CD14-positive monocyte (primary cell): ENCODE results near the gene PIGC. TPM values are rescaled to one million over a fixed set of nuclear protein-coding genes. Genes with fewer than 3 reads are reported as not detected.

Source experiments
- DNase-seq, 3 donors: peaks; one replicate each; pipeline ENCODE4 v3.0.0-alpha.2; 2011 to 2022
- H2AFZ ChIP-seq: 2 replicates; pipeline ENCODE4 v1.6.0; 2012; ENCODE audit warnings: mild to moderate bottlenecking, low read depth, low read length, inconsistent platforms; ENCODE audit not compliant: insufficient read depth, poor library complexity, severe bottlenecking
- H3K27ac ChIP-seq, 2 donors: 1 replicate in 1 of 2; 2 replicates in 1 of 2; pipeline ENCODE4 v1.5.1; 2012 to 2013; ENCODE audit warnings: low read length in 2 of 2, control low read depth in 1 of 2, inconsistent platforms in 1 of 2, low read depth in 1 of 2, mild to moderate bottlenecking in 1 of 2
- H3K27me3 ChIP-seq, 2 donors: one replicate each; pipeline versions ENCODE4 v1.6.0 to v1.6.1; 2011 to 2013; ENCODE audit warnings: low read length in 2 of 2; ENCODE audit not compliant: control insufficient read depth in 2 of 2, insufficient read depth in 2 of 2
- H3K36me3 ChIP-seq, 2 donors: replicated peaks in 1 of 2; 1 replicate in 1 of 2; 2 replicates in 1 of 2; pipeline versions ENCODE4 v1.5.1 to v1.6.1; 2012 to 2013; ENCODE audit warnings: low read length in 2 of 2, control low read depth in 1 of 2, inconsistent platforms in 1 of 2, mild to moderate bottlenecking in 1 of 2; ENCODE audit not compliant: insufficient read depth in 2 of 2, control insufficient read depth in 1 of 2
- H3K4me1 ChIP-seq, 2 donors: 1 replicate in 1 of 2; 2 replicates in 1 of 2; pipeline versions ENCODE4 v1.5.1 to v1.6.1; 2012 to 2013; ENCODE audit warnings: low read length in 2 of 2, control low read depth in 1 of 2, inconsistent platforms in 1 of 2, mild to moderate bottlenecking in 1 of 2, moderate library complexity in 1 of 2; ENCODE audit not compliant: insufficient read depth in 2 of 2, control insufficient read depth in 1 of 2
- H3K4me2 ChIP-seq: replicated peaks from 2 replicates; pipeline ENCODE3; 2012; ENCODE audit warnings: low read length, moderate library complexity, mild to moderate bottlenecking; ENCODE audit not compliant: poor library complexity, severe bottlenecking; ENCODE audit errors: extremely low read depth
- H3K4me3 ChIP-seq, 3 experiments: fragments of 200-600 bp in 1 of 3; sonication (generic) in 1 of 3; replicated peaks in 1 of 3; 1 replicate in 2 of 3; 2 replicates in 1 of 3; pipeline ENCODE4 v1.5.1; 2011 to 2013; ENCODE audit warnings: low read length in 3 of 3, mild to moderate bottlenecking in 3 of 3, control low read depth in 2 of 3, low read depth in 2 of 3, inconsistent platforms in 1 of 3, moderate library complexity in 1 of 3
- H3K79me2 ChIP-seq: 2 replicates; pipeline ENCODE4 v1.6.0; 2012; ENCODE audit warnings: mild to moderate bottlenecking, control low read depth, inconsistent platforms, low read length, moderate library complexity; ENCODE audit not compliant: insufficient read depth
- H3K9ac ChIP-seq: 2 replicates; pipeline ENCODE4 v1.6.0; 2017; ENCODE audit warnings: low read length, mild to moderate bottlenecking; ENCODE audit not compliant: insufficient read depth, poor library complexity, severe bottlenecking
- H3K9me3 ChIP-seq, 2 donors: replicated peaks in 1 of 2; 1 replicate in 1 of 2; 2 replicates in 1 of 2; pipeline versions ENCODE4 v1.5.1 to v1.6.1; 2012 to 2013; ENCODE audit warnings: low read length in 2 of 2, control low read depth in 1 of 2; ENCODE audit not compliant: control insufficient read depth in 1 of 2, insufficient read depth in 1 of 2
- H4K20me1 ChIP-seq: 2 replicates; pipeline ENCODE4 v1.6.0; 2012; ENCODE audit warnings: mild to moderate bottlenecking, low read length, control low read depth, moderate library complexity; ENCODE audit not compliant: insufficient read depth
- H3K27ac Mint-ChIP-seq, 7 donors: one replicate each; pipeline ENCODE4 v1.8.0; 2020; ENCODE audit warnings: mild to moderate bottlenecking in 7 of 7, mixed read lengths in 7 of 7, moderate library complexity in 6 of 7, inconsistent platforms in 2 of 7
- H3K27me3 Mint-ChIP-seq, 3 donors: one replicate each; pipeline ENCODE4 v1.8.0; 2021 to 2022; ENCODE audit warnings: low read depth in 3 of 3, mild to moderate bottlenecking in 3 of 3, mixed read lengths in 3 of 3, moderate library complexity in 3 of 3, inconsistent platforms in 1 of 3
- H3K36me3 Mint-ChIP-seq, 2 donors: one replicate each; pipeline ENCODE4 v1.8.0; 2020; ENCODE audit warnings: mixed read lengths in 2 of 2, inconsistent platforms in 1 of 2, mild to moderate bottlenecking in 1 of 2
- H3K4me1 Mint-ChIP-seq: one replicate; pipeline ENCODE4 v1.8.0; 2020; ENCODE audit warnings: mild to moderate bottlenecking, mixed read lengths
- H3K4me3 Mint-ChIP-seq, 2 donors: one replicate each; pipeline ENCODE4 v1.8.0; 2020; ENCODE audit warnings: mild to moderate bottlenecking in 2 of 2, mixed read lengths in 2 of 2, moderate library complexity in 1 of 2
- H3K9me3 Mint-ChIP-seq, 7 donors: one replicate each; pipeline ENCODE4 v1.8.0; 2020 to 2022; ENCODE audit warnings: mixed read lengths in 7 of 7, mild to moderate bottlenecking in 6 of 7, moderate library complexity in 6 of 7, inconsistent platforms in 2 of 7
- CTCF ChIP-seq: fragments of 200-600 bp; IDR thresholded peaks from one replicate; pipeline ENCODE4 v1.8.0; 2022; ENCODE audit warnings: antibody characterized with exemption, mild to moderate bottlenecking
- WGBS: methylation state at CpG from one replicate; pipeline ENCODE4 v1.1.5; 2013; ENCODE audit warnings: missing lambda C conversion rate; ENCODE audit not compliant: insufficient coverage; 5-methylcytosine and 5-hydroxymethylcytosine counted together
- intact Hi-C, 2 donors: fragments of 100-400 bp; cut with micrococcal nuclease; formaldehyde crosslinking; loops; one replicate each; pipeline versions ENCODE4 v1.15.0 to v1.15.1; 2023
- polyA plus RNA-seq, 3 donors: library from polyadenylated mRNA; depleted of rRNA in 1 of 3; unstranded in 2 of 3; stranded (reverse) in 1 of 3; fragments of 300-500 nt in 2 of 3; fragments of >200 nt in 1 of 3; fragmentation: Illumina TruSeq in 2 of 3; gene quantifications; 1 replicate in 2 of 3; 2 replicates in 1 of 3; pipeline ENCODE4 v1.2.3, GENCODE V29; 2012 to 2021

The PIGC gene
- polyA plus RNA-seq, 3 donors: 11.5 to 61.5 (median 51.1) TPM

GRCh38 chr1:172480431-172480830 is 36.6 kb upstream of the PIGC start:
- Mint-ChIP-seq H3K4me3 (no peak overlapping the region), H3K27me3 (peaks cover 0 to 1% (median 0%) of the 10 kb centered on the region in 3 donors), H3K27ac (no peak overlapping the region), H3K36me3 (no peaks in the 10 kb centered on the region), H3K9me3 (peaks cover 0 to 8% (median 3%) of the 10 kb centered on the region in 7 donors), H3K4me1 (peaks cover 22% of the 10 kb centered on the region)
- H3K36me3 ChIP-seq: no peaks in the 10 kb centered on the region
- intact Hi-C loops: no loop called here
- no peaks in the 10 kb centered on the region for H3K27me3 ChIP-seq
- H3K27ac ChIP-seq: no peak overlapping the region
- DNase-seq: no peak
- no peak overlapping the region for H3K4me3 ChIP-seq
- peaks cover 0 to 4% of the 10 kb centered on the region in 2 donors for H3K9me3 ChIP-seq
- no peaks in the 10 kb centered on the region for H3K79me2 ChIP-seq
- H4K20me1 ChIP-seq: no peaks in the 10 kb centered on the region
- peaks cover 6 to 7% of the 10 kb centered on the region in 2 donors for H3K4me1 ChIP-seq
- no peak overlapping the region for H3K4me2 ChIP-seq
- TF ChIP-seq CTCF: no peak
- H2AFZ ChIP-seq: no peak overlapping the region
- 80% methylated on average over 1 of the region's 3 CpGs for WGBS
- no peak overlapping the region for H3K9ac ChIP-seq

GRCh38 chr1:172478485-172478884 is 34.6 kb upstream of the PIGC start:
- Mint-ChIP-seq H3K27ac (no peak overlapping the region), H3K36me3 (no peaks in the 10 kb centered on the region), H3K9me3 (peaks cover 0 to 5% (median 2%) of the 10 kb centered on the region in 7 donors), H3K27me3 (peaks cover 0 to 1% (median 0%) of the 10 kb centered on the region in 3 donors), H3K4me3 (no peak overlapping the region), H3K4me1 (peaks cover 31% of the 10 kb centered on the region)
- no peaks in the 10 kb centered on the region for H3K9me3 ChIP-seq
- H2AFZ ChIP-seq: no peak overlapping the region
- H3K4me1 ChIP-seq: peaks cover 7 to 17% of the 10 kb centered on the region in 2 donors
- no peaks in the 10 kb centered on the region for H3K36me3 ChIP-seq
- no peaks in the 10 kb centered on the region for H4K20me1 ChIP-seq
- H3K4me2 ChIP-seq: no peak overlapping the region
- DNase-seq: no peak
- no peak overlapping the region for H3K27ac ChIP-seq
- H3K79me2 ChIP-seq: no peaks in the 10 kb centered on the region
- no peak overlapping the region for H3K9ac ChIP-seq
- H3K27me3 ChIP-seq: no peaks in the 10 kb centered on the region
- TF ChIP-seq CTCF: no peak
- H3K4me3 ChIP-seq: no peak overlapping the region
- intact Hi-C loops: no loop called here
